GM18502 (cell line): ENCODE measurements around the gene RTL10.
"Not testable (repeated sequence)": the region's sequence is repeated elsewhere in the genome, so short reads cannot be mapped to it uniquely, and the experiment has no call there.

Experiments
- ATAC-seq: cut with Tn5 transposase; IDR thresholded peaks from one replicate; pipeline ENCODE4 v1.9.1; 2021; ENCODE audit warnings: mild to moderate bottlenecking; ENCODE audit not compliant: unreplicated experiment, poor library complexity

Gene RTL10

GRCh38 chr22:19848298-19849224, 6.1 kb downstream of the RTL10 start:
- no peak for ATAC-seq

DNA sequence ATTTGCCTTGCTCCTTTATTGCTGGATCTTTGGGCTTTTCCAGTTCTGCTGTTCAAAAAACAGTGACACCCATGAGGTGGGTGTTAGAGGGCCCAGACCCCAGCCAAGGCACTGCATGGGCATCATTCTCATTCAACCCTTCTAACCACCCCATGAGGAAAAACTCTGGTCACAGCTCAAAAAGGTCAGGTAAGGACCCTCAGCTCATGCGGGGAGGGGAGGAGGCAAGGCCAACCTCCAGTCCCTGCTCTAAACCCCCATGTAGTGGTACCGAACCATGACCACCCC, 7.4 kb downstream of the RTL10 start:
- no peak for ATAC-seq

DNA sequence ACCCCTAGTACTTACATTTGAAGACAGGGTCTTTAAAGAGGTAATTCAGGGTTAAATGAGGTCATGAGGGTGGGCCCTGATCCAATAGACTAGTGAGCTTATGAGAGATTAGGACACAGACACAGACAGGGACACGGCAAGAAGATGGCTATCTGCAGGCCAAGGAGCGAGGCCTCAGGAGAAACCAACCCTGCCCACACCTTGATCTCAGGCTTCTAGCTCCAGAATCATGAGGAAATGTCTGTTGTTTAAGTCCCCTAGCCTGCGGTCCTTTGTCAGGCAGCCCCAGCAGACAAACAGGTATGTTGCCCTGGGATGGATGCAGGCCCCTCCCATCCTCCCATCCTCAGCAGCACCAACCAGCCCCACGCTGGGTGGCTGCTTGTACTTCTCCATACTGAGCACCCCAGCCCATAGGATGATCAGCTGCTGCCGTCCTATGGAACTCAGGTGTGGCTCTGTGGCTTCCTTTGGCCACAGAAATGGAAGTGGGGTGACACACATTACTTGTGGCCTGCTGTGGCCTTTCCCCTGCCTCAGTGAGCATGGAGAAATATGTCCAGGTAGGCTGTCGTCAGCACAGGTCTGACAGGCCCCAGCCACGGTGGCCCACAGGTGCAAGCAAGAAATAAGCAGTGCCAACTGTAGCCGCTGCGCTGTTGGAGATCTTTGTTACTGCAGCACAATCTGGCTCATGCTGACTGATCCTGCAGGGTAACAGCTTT, 7.9 kb downstream of the RTL10 start:
- no peak for ATAC-seq

- no peak for ATAC-seq
Measured at GRCh38 chr22:19845054-19845722, 9.5 kb downstream of the RTL10 start.

- ATAC-seq, result no peak
Measured at GRCh38 chr22:19844377-19845053, 10.2 kb downstream of the RTL10 start.

- ATAC-seq, result no peak
Measured at GRCh38 chr22:19843857-19844376, 10.8 kb downstream of the RTL10 start.

GRCh38 chr22:19843107-19843856, 11.4 kb downstream of the RTL10 start:
- ATAC-seq, result no peak

DNA sequence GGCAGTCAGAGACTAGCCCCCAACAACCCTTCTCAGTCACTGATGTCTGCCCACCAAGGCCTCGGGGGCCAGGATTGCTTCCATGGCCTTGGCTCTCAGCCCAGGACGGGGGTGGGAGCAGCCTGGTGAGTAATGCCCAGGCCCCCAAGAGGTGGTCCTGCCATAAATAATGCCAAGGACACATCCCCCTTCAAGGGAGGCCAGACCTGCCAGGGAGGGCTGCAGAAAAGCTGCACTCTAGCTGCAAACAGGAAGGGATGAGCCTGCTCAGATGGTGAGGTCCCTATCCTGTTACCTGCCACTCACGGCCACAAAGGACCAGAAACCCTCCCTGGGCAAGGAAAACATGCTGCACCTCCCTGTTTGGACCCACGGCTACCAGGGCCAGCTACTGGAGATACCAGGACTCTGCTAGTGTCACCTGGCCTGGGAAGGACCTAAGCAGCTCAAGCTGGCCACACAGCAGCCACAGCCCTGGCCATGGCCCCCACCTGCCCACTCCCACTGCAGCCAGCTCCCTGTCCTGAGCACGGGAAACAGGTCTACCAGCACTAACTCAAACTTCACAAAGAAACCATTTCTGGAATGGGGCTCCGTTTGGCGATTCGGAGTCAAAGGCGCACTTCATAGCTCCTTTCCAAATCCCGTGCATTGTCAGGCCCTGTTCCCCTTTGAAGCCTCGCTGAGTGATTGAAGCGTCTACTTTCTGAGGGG, 12.1 kb downstream of the RTL10 start:
- no peak for ATAC-seq

- no peak for ATAC-seq
Measured at GRCh38 chr22:19841641-19842392, 12.9 kb downstream of the RTL10 start.

DNA sequence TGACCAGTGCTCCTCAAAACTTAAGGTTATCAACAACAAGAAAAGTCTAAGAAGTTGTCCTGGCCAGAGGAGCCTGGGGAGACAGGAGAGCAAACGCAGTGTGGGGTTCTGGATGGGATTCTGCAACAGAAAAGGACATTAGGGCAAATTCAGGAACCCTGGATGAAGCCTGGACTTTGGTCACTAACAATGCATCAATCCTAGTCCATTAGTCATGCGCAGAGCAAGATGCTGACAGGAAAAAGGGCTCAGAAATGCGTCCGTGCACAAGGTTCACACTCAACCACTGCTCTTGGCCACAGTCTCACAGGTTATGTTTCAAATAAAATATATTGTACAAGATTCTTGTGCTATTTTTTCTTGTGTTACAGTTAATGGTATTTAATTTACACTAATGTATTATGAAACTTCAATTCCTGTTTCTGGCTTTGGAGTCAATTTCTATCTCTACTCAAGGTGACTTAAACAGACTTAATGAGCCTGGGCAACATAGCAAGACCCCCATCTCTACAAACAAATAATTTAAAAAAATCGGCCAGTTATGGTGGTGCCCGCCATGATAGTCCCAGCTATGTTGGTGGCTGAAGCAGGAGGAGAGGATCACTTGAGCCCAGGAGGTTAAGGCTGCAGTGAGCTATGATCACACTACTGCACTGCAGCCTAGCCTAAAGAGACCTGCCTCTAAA, 13.6 kb downstream of the RTL10 start:
- no peak for ATAC-seq

DNA sequence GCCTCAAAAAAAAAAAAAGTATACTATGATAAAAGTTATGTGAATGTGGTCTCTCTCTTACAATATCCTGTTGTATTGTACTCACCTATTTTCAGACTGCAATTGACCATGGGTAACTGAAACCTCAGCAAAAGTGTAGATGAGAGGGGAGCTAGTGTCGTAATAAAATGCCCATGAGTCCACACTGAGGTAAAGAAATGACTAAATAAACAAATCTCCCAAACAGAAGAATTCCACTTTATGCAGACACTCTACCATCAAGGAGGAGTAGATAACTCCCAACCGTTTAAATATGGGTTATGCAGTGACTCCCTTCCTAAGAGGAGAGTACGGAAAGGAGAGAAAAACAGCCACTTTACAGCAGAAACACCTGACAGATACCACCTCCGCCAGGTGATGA, 14.6 kb downstream of the RTL10 start:
- ATAC-seq, result no peak

- ATAC-seq, result no peak
Measured at GRCh38 chr22:19837915-19838314, 16.8 kb downstream of the RTL10 start.

GRCh38 chr22:19836512-19836911, 18.2 kb downstream of the RTL10 start:
- no peak for ATAC-seq

GRCh38 chr22:19834599-19834998, 20.1 kb downstream of the RTL10 start:
- no peak for ATAC-seq

- not testable (repeated sequence) for ATAC-seq
Measured at GRCh38 chr22:19833327-19833726, 21.3 kb downstream of the RTL10 start.

- no peak for ATAC-seq
Measured at GRCh38 chr22:19832476-19833108, 22.1 kb downstream of the RTL10 start.

DNA sequence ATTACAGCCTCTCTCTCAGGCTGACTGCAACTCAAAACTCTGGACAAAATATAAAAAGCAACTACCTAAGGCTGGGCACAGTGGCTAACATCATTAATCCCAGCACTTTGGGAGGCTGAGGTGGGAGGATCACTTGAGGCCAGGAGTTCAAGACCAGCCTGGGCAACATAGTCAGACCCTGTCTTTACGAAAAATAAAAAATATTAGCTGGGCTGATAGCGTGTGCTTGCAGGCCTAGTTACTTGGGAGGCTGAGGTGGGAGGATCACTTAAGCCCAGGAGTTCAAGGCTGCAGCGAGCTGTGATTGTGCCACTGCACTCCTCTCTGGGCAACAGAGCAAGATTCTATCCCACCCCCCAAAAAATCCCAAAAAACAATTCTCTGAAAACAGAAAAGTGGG, 22.7 kb downstream of the RTL10 start:
- not testable (repeated sequence) for ATAC-seq
